ENCODE measurements around the gene CHAT. TPM values are rescaled to one million over a fixed set of nuclear protein-coding genes. Genes with fewer than 3 reads are reported as not detected.
A peak's percentile ranks its signal among the peaks of the same experiment; 100 is the strongest.

The CHAT gene
- total RNA-seq, 2 experiments from 2014 or later = not detected

DNA sequence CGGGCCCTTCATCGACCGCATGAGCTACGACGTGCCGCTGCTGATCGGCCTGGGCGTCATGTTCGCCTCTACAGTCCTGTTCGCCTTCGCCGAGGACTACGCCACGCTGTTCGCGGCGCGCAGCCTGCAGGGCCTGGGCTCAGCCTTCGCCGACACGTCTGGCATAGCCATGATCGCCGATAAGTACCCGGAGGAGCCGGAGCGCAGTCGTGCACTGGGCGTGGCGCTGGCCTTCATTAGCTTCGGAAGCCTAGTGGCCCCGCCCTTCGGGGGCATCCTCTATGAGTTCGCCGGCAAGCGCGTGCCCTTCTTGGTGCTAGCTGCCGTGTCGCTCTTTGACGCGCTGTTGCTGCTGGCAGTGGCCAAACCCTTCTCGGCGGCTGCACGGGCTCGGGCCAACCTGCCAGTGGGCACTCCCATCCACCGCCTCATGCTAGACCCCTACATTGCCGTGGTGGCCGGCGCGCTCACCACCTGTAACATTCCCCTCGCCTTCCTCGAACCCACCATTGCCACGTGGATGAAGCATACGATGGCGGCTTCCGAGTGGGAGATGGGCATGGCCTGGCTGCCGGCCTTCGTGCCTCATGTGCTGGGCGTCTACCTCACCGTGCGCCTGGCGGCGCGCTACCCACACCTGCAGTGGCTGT lies 2.5 kb upstream of the CHAT start:
- ATAC-seq (no peak), DNase-seq (peak; percentile 9)
- CTCF ChIA-PET = interaction anchor here (0.8 to 1.1 kb wide), 2 partner anchors 16 kb away, joined by 3 to 4 read pairs; no protein-coding TSS in a partner anchor
- intact Hi-C loops (cut with micrococcal nuclease) = no loop called here
- no peaks in the 10 kb centered on the region for H3K9me3 Mint-ChIP-seq
- peaks cover 4% of the 10 kb centered on the region for H3K4me1 Mint-ChIP-seq (ENCODE audit: low read depth)
- peaks cover 75% of the 10 kb centered on the region for H3K27me3 Mint-ChIP-seq
- no peak for TF ChIP-seq CTCF (IDR thresholded peaks at IDR 0.05)
- H3K27ac Mint-ChIP-seq = no peak overlapping the region
- H3K4me3 Mint-ChIP-seq = no peak overlapping the region
- H3K36me3 Mint-ChIP-seq (ENCODE audit: low read depth) = peaks cover 2% of the 10 kb centered on the region
- POLR2A ChIA-PET = no interaction called here

DNA sequence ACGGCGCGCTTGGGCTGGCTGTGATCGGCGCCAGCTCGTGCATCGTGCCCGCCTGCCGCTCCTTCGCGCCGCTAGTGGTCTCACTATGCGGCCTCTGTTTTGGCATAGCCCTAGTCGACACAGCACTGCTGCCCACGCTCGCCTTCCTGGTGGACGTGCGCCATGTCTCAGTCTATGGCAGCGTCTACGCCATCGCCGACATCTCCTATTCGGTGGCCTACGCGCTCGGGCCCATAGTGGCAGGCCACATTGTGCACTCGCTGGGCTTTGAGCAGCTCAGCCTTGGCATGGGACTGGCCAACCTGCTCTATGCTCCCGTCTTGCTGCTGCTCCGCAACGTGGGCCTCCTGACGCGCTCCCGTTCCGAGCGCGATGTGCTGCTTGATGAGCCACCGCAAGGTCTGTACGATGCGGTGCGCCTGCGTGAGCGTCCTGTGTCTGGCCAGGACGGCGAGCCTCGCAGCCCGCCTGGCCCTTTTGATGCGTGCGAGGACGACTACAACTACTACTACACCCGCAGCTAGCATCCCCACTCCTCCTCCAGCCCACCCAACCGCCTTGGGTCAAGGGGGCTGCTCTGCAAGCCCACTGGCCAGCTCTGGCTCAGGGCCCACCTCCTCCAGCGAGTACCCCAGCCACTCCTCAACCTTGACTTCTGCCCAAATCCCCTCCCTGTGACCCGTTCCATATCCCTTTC lies 1.9 kb upstream of the CHAT start:
- ATAC-seq = no peak
- no peak overlapping the region for H3K4me3 Mint-ChIP-seq
- peaks cover 74% of the 10 kb centered on the region for H3K27me3 Mint-ChIP-seq
- no peak overlapping the region for H3K27ac Mint-ChIP-seq
- H3K36me3 Mint-ChIP-seq (ENCODE audit: low read depth) = peaks cover 2% of the 10 kb centered on the region
- intact Hi-C loops (cut with micrococcal nuclease) = no loop called here
- no peaks in the 10 kb centered on the region for H3K9me3 Mint-ChIP-seq
- POLR2A ChIA-PET = no interaction called here
- DNase-seq = no peak
- TF ChIP-seq CTCF (IDR thresholded peaks at IDR 0.05) = no peak
- CTCF ChIA-PET = interaction anchor here (1.1 kb wide), 1 partner anchor 17 kb away, joined by 4 read pairs; no protein-coding TSS in a partner anchor
- peaks cover 4% of the 10 kb centered on the region for H3K4me1 Mint-ChIP-seq (ENCODE audit: low read depth)

- POLR2A ChIA-PET = no interaction called here
- Mint-ChIP-seq H3K4me1 (ENCODE audit: low read depth) (peaks cover 4% of the 10 kb centered on the region), H3K27ac (no peak overlapping the region), H3K4me3 (no peak overlapping the region), H3K36me3 (ENCODE audit: low read depth) (peaks cover 2% of the 10 kb centered on the region), H3K9me3 (no peaks in the 10 kb centered on the region), H3K27me3 (peaks cover 71% of the 10 kb centered on the region)
- peak; percentile 29 for DNase-seq
- no peak for TF ChIP-seq CTCF (IDR thresholded peaks at IDR 0.05)
- no peak for ATAC-seq
- CTCF ChIA-PET = interaction anchor here (1.1 kb wide), 1 partner anchor 18 kb away, joined by 4 read pairs; no protein-coding TSS in a partner anchor
- intact Hi-C loops (cut with micrococcal nuclease) = no loop called here
Observed at GRCh38 chr10:49612513-49613164, 1.2 kb upstream of the CHAT start.

GRCh38 chr10:49613165-49613881 lies 514 bp upstream of the CHAT start:
- ChIA-PET CTCF (no interaction called here), POLR2A (no interaction called here)
- Mint-ChIP-seq H3K27ac (no peak overlapping the region), H3K4me1 (ENCODE audit: low read depth) (peaks cover 4% of the 10 kb centered on the region), H3K4me3 (no peak overlapping the region), H3K36me3 (ENCODE audit: low read depth) (peaks cover 2% of the 10 kb centered on the region), H3K27me3 (peaks cover 69% of the 10 kb centered on the region), H3K9me3 (no peaks in the 10 kb centered on the region)
- TF ChIP-seq CTCF (IDR thresholded peaks at IDR 0.05) = no peak
- intact Hi-C loops (cut with micrococcal nuclease) = no loop called here
- ATAC-seq (no peak), DNase-seq (no peak)

Measured in activated CD8-positive, alpha-beta T cell treated with anti-CD3 and anti-CD28 coated beads for 36 hours (primary cell).